ENCODE data around the gene B3GNT2. TPM values are rescaled to one million over a fixed set of nuclear protein-coding genes. Genes with fewer than 3 reads are reported as not detected.
"Not testable (repeated sequence)": the region's sequence is repeated elsewhere in the genome, so short reads cannot be mapped to it uniquely, and the experiment has no call there.

The B3GNT2 gene
- total RNA-seq, 1 donor: 21.7 TPM

DNA sequence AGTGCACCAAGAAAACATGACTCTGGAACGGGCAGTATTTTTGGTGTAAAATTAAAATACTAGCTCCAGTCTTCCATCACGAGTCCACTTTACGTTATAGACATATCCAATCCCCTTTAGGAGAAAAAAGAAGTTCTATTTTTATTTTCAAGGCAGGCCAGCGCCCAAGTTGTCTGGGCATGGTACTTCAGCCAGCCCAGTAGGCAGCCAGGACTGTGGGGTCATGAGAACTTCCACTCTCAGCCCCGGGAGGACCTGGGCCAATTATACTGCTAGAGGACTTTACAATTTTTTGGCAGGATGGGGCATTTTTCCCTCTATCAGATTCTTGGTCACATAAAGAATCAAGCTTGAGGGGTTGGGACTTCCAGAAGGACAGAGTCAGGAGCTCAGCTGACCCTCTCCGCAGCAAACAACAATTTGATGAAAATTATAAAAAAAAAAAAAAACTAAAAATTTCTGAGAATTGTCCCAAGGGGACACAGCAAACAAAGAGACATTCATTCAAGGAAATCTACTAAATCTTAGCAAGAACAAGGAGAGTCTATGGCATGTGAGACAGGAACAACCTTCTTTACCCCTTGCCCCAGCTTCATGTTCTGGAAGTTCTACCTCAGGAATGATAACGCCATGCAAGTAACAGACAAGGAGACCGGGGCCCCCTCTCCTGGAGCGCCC lies 37.3 kb upstream of the B3GNT2 start:
- no peaks in the 10 kb centered on the region for H3K27me3 ChIP-seq (ENCODE audit: insufficient read depth, low read length)
- H2AFZ ChIP-seq (ENCODE audit: low read length): no peak overlapping the region
- TF ChIP-seq CTCF (IDR thresholded peaks at IDR 0.05; ENCODE audit: extremely low read depth, low read depth, low read length): no peak
- H3K36me3 ChIP-seq (ENCODE audit: insufficient read depth, low read length): no peaks in the 10 kb centered on the region
- H3K4me1 ChIP-seq (ENCODE audit: insufficient read depth, low read length): no peaks in the 10 kb centered on the region
- H3K4me3 ChIP-seq (ENCODE audit: insufficient read depth, low read length): no peak overlapping the region
- H4K20me1 ChIP-seq (ENCODE audit: insufficient read depth, low read length): no peaks in the 10 kb centered on the region
- H3K9me3 ChIP-seq (ENCODE audit: low read depth, low read length): no peaks in the 10 kb centered on the region
- H3K79me2 ChIP-seq (ENCODE audit: insufficient read depth, low read length): no peaks in the 10 kb centered on the region
- no peak overlapping the region for H3K27ac ChIP-seq (ENCODE audit: low read depth, low read length)
- DNase-seq (ENCODE audit: insufficient read length, low spot score, missing footprints): no peak
- H3K4me2 ChIP-seq (ENCODE audit: insufficient read depth, low read length): no peak overlapping the region

GRCh38 chr2:62160691-62161090 lies 35.2 kb upstream of the B3GNT2 start:
- not testable (repeated sequence) for H3K9me3 ChIP-seq (ENCODE audit: low read depth, low read length); H3K4me3 ChIP-seq (ENCODE audit: insufficient read depth, low read length); DNase-seq (ENCODE audit: insufficient read length, low spot score, missing footprints); H3K4me2 ChIP-seq (ENCODE audit: insufficient read depth, low read length); H3K27ac ChIP-seq (ENCODE audit: low read depth, low read length); H3K27me3 ChIP-seq (ENCODE audit: insufficient read depth, low read length); H3K36me3 ChIP-seq (ENCODE audit: insufficient read depth, low read length); H3K79me2 ChIP-seq (ENCODE audit: insufficient read depth, low read length); H2AFZ ChIP-seq (ENCODE audit: low read length); H4K20me1 ChIP-seq (ENCODE audit: insufficient read depth, low read length); H3K4me1 ChIP-seq (ENCODE audit: insufficient read depth, low read length)

DNA sequence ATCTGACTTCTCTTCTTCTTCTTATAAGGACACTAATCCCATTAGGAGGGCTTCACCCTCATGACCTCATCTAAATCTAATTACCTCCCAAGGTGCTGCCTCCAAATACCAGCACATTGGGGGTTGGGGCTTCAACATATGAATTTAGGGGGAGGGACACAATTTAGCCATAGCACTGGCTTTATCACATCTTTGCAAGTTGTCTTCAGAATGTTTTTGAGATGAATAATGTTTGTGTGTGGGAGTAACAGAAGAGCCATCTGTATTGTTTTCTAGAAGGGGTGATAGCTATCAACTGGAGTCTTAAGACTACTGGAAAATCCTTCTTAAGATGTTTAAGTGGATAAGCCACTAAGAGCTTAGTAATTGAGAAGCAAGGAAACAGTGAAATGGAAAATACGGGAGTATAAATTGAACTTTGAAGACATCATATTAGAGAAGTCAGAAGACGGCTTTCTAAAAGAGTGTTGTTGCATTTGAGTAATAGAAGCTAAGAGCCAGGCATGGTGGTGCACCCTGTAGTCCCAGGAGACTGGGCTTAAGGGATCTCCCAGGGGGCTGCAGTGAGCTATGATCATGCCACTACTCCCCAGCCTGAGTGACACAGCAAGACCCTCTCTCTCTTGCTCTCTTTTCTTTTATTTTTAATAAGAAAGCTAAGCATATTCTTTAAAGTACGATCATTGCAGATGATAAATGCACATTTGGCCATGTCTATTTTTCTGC lies 32.6 kb upstream of the B3GNT2 start:
- no peak overlapping the region for H2AFZ ChIP-seq (ENCODE audit: low read length)
- H3K36me3 ChIP-seq (ENCODE audit: insufficient read depth, low read length): no peaks in the 10 kb centered on the region
- TF ChIP-seq CTCF (IDR thresholded peaks at IDR 0.05; ENCODE audit: extremely low read depth, low read depth, low read length): no peak
- no peaks in the 10 kb centered on the region for H3K4me1 ChIP-seq (ENCODE audit: insufficient read depth, low read length)
- no peak for DNase-seq (ENCODE audit: insufficient read length, low spot score, missing footprints)
- no peak overlapping the region for H3K4me3 ChIP-seq (ENCODE audit: insufficient read depth, low read length)
- no peaks in the 10 kb centered on the region for H3K27me3 ChIP-seq (ENCODE audit: insufficient read depth, low read length)
- no peak overlapping the region for H3K27ac ChIP-seq (ENCODE audit: low read depth, low read length)
- no peaks in the 10 kb centered on the region for H3K79me2 ChIP-seq (ENCODE audit: insufficient read depth, low read length)
- no peaks in the 10 kb centered on the region for H3K9me3 ChIP-seq (ENCODE audit: low read depth, low read length)
- H4K20me1 ChIP-seq (ENCODE audit: insufficient read depth, low read length): no peaks in the 10 kb centered on the region
- H3K4me2 ChIP-seq (ENCODE audit: insufficient read depth, low read length): no peak overlapping the region

- Histone ChIP-seq H3K27me3 (ENCODE audit: insufficient read depth, low read length) (no peaks in the 10 kb centered on the region), H3K27ac (ENCODE audit: low read depth, low read length) (no peak overlapping the region), H3K4me1 (ENCODE audit: insufficient read depth, low read length) (no peaks in the 10 kb centered on the region), H3K79me2 (ENCODE audit: insufficient read depth, low read length) (no peaks in the 10 kb centered on the region), H3K36me3 (ENCODE audit: insufficient read depth, low read length) (no peaks in the 10 kb centered on the region), H3K4me2 (ENCODE audit: insufficient read depth, low read length) (no peak overlapping the region), H4K20me1 (ENCODE audit: insufficient read depth, low read length) (no peaks in the 10 kb centered on the region), H2AFZ (ENCODE audit: low read length) (no peak overlapping the region), H3K4me3 (ENCODE audit: insufficient read depth, low read length) (no peak overlapping the region), H3K9me3 (ENCODE audit: low read depth, low read length) (no peaks in the 10 kb centered on the region)
- DNase-seq (ENCODE audit: insufficient read length, low spot score, missing footprints): no peak
- TF ChIP-seq CTCF (IDR thresholded peaks at IDR 0.05; ENCODE audit: extremely low read depth, low read depth, low read length): no peak
These were observed 32.1 kb upstream of the B3GNT2 start for GRCh38 chr2:62163834-62164233.

All from osteoblast (primary cell).